Nephron progenitor cell (in vitro differentiated cells): ENCODE data around the gene PKMYT1.

Source experiments
- DNase-seq: peaks from one replicate; pipeline ENCODE4 v3.0.0; 2021
- H3K27ac Mint-ChIP-seq: 2 replicates; pipeline ENCODE4 v1.8.0; 2021; ENCODE audit warnings: mild to moderate bottlenecking, moderate library complexity, mixed read lengths
- H3K27me3 Mint-ChIP-seq: 2 replicates; pipeline ENCODE4 v1.8.0; 2021; ENCODE audit warnings: mild to moderate bottlenecking, low read depth, mixed read lengths; ENCODE audit not compliant: poor library complexity
- H3K36me3 Mint-ChIP-seq: 2 replicates; pipeline ENCODE4 v1.8.0; 2021; ENCODE audit warnings: low read depth, mixed read lengths
- H3K4me1 Mint-ChIP-seq: 2 replicates; pipeline ENCODE4 v1.8.0; 2021; ENCODE audit warnings: mixed read lengths
- H3K4me3 Mint-ChIP-seq: 2 replicates; pipeline ENCODE4 v1.8.0; 2021; ENCODE audit warnings: mild to moderate bottlenecking, moderate library complexity, mixed read lengths
- H3K9me3 Mint-ChIP-seq: 2 replicates; pipeline ENCODE4 v1.8.0; 2021; ENCODE audit warnings: mild to moderate bottlenecking, moderate library complexity, mixed read lengths
- TF ChIP-seq, protein P1 (sequence below): fragments of 200-600 bp; sonication (generic); IDR thresholded peaks from 2 replicates; pipeline ENCODE4 v1.5.0; 2021; ENCODE audit warnings: antibody characterized with exemption

The PKMYT1 gene

DNA sequence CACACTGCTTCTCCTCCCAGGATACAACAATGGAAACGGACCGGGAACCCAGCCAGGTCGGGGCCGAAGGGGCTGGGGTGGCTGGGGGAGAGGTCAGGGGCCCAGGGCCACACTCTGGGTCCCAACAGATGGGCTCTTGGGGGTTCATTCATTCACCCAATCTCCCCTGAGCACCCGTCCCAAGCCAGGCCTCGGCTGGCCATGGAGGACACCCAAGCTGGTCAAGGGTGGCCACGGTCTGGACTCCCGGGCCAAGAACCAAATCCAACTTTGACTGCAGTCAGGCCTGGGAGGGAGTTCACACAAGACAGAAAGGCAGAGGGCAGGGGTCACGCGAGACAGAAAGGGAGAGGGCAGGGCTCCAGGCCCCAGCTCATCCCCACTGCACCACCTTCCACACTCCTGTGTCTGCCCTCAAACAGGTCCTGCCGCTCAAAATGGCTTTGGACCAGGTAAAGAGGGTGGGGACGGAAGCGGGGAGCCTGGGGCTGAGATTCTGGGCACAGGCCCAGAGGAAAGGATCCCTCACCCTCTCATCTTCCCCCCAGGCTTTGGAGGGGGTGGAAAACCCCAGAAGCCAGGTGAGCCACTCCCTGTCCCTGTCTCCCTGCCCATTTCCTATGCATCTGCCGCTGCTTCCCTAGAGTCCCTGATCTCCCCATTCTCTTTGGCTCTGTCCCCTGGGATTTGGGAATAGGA lies 12.3 kb upstream of the PKMYT1 start:
- Mint-ChIP-seq H3K36me3 (no peaks in the 10 kb centered on the region), H3K27me3 (peaks cover 3% of the 10 kb centered on the region), H3K4me3 (no peak overlapping the region), H3K27ac (no peak overlapping the region), H3K9me3 (no peaks in the 10 kb centered on the region), H3K4me1 (peaks cover 12% of the 10 kb centered on the region)
- TF ChIP-seq, protein P1, sequence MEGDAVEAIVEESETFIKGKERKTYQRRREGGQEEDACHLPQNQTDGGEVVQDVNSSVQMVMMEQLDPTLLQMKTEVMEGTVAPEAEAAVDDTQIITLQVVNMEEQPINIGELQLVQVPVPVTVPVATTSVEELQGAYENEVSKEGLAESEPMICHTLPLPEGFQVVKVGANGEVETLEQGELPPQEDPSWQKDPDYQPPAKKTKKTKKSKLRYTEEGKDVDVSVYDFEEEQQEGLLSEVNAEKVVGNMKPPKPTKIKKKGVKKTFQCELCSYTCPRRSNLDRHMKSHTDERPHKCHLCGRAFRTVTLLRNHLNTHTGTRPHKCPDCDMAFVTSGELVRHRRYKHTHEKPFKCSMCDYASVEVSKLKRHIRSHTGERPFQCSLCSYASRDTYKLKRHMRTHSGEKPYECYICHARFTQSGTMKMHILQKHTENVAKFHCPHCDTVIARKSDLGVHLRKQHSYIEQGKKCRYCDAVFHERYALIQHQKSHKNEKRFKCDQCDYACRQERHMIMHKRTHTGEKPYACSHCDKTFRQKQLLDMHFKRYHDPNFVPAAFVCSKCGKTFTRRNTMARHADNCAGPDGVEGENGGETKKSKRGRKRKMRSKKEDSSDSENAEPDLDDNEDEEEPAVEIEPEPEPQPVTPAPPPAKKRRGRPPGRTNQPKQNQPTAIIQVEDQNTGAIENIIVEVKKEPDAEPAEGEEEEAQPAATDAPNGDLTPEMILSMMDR: no peak
- DNase-seq: no peak

DNA sequence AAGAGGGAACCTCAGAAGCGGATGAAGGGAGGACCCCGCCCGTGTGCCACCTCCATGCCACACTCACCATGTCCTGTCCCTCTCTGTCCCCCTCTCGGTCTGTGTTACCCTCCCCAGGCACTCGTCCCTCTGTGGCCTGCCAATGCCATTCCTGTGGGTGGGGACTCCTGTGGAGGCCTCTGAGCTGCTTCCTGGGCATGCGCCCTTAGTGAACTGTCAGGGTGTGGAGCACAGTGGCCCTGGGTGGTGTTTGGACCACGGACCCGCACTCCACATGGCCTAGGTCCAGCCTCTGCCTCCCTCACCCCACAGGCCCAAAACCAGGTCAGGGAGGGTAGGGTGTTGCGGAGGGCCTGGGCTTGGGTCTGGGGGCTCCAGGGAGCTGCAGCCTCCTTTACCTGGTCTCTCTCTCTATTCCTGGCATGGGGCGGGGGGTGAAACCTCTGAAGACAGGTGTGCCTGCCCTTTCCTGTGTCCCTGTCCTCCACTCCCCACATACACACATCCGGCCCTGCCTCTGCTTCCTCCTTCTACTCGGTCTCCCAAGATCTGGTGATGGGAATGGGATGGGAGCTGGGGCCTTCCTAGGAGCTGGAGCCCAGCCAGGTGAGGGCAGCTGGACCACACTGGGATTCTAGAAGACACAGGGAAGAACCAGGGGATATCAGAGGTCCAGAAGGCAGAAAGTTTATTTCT lies 11.5 kb upstream of the PKMYT1 start:
- Mint-ChIP-seq H3K4me3 (no peak overlapping the region), H3K27ac (no peak overlapping the region), H3K27me3 (peaks cover 3% of the 10 kb centered on the region), H3K4me1 (peaks cover 12% of the 10 kb centered on the region), H3K9me3 (no peaks in the 10 kb centered on the region), H3K36me3 (no peaks in the 10 kb centered on the region)
- DNase-seq: no peak
- TF ChIP-seq, protein P1: no peak

DNA sequence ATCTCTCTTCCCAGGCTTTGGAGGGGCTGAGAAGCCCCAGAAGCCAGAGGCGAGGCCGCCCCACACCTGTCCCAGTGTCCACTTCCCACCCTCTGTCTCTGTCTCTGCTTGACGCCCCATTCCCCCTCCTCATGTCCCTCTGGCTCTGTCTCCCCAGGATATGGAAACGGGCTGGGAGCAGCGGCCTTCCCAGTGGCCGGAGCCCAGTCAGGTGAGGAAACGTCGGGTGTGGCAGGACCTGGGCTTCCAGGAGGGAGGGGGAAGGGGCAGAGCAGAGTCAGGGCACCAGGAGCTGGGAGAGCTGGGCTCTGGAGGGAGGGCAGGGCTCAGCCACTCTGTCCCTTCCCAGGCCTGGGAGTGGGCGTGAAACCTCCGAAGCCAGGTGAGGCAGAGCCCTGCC lies 10.6 kb upstream of the PKMYT1 start:
- no peak overlapping the region for H3K4me3 Mint-ChIP-seq
- peaks cover 12% of the 10 kb centered on the region for H3K4me1 Mint-ChIP-seq
- H3K36me3 Mint-ChIP-seq: no peaks in the 10 kb centered on the region
- H3K27ac Mint-ChIP-seq: no peak overlapping the region
- DNase-seq: no peak
- TF ChIP-seq, protein P1: no peak
- peaks cover 3% of the 10 kb centered on the region for H3K27me3 Mint-ChIP-seq
- no peaks in the 10 kb centered on the region for H3K9me3 Mint-ChIP-seq

DNA sequence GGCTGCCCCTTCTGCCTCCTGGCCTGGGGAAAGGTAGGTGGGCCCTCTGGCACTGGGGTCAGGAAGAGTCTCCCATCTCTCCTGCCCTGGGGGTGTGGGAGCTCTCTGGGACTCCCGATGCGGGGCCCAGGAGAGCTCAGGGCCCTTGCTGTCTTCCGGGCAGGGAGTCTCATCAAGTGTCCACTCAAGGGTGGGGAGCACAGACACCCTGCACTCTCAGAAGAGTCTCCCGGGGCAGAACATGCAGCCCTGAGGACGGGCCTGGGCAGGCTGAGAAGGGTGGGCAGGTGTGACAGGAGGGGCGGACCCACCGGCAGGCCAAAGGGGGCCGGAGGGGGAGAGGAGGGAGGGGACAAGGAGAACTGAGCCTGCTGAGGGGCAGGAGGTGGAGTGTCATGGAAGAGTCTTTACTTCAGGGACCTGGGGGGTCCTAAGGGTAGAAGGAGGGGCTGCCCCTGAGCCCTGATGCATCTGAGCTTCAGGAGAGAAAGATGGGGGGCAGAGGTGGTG lies 8.4 kb upstream of the PKMYT1 start:
- H3K27ac Mint-ChIP-seq: no peak overlapping the region
- no peaks in the 10 kb centered on the region for H3K36me3 Mint-ChIP-seq
- TF ChIP-seq, protein P1: no peak
- no peak for DNase-seq
- H3K9me3 Mint-ChIP-seq: no peaks in the 10 kb centered on the region
- peaks cover 12% of the 10 kb centered on the region for H3K4me1 Mint-ChIP-seq
- peaks cover 6% of the 10 kb centered on the region for H3K27me3 Mint-ChIP-seq
- H3K4me3 Mint-ChIP-seq: no peak overlapping the region

DNA sequence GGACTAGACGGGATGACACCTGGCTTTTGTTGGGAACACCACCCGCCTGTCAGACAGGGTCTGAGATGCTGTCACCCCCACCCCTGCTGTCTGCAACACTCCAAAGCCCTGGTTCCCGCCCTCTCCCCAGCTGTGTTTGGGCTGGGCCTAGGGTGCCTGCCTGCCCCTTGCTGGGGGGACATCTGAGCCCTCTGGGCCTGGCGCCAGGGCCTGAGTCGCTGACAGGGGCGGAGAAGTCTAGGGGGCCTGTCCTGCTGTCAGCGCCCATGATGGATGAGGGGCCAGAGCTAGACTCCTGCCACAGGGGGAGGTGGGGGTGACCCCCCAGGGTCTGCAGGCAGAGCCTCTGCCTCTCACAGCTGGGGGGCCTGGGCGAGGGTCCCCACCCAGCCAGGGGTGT lies 7.6 kb upstream of the PKMYT1 start:
- H3K4me1 Mint-ChIP-seq: peaks cover 16% of the 10 kb centered on the region
- no peaks in the 10 kb centered on the region for H3K36me3 Mint-ChIP-seq
- no peak for DNase-seq
- TF ChIP-seq, protein P1: no peak
- no peak overlapping the region for H3K27ac Mint-ChIP-seq
- peaks cover 10% of the 10 kb centered on the region for H3K27me3 Mint-ChIP-seq
- no peak overlapping the region for H3K4me3 Mint-ChIP-seq
- H3K9me3 Mint-ChIP-seq: no peaks in the 10 kb centered on the region
